Measurements from ENCODE around the gene CAPG. TPM values are rescaled to one million over a fixed set of nuclear protein-coding genes. Genes with fewer than 3 reads are reported as not detected.

CAPG gene
- total RNA-seq, 2 donors from 2014 or later, result 13.6 to 20.3 TPM

Other genes with a start within 250 kb of the CAPG start
- 10 to 100 TPM; 71.1 to 73.9 TPM for gene TGOLN2, start 82.4 kb downstream of the CAPG start, total RNA-seq
- 10 to 100 TPM; 79.9 to 84.0 TPM for gene RETSAT, start 55.8 kb downstream of the CAPG start, total RNA-seq
- gene ELMOD3, start 55.6 kb downstream of the CAPG start, total RNA-seq, result 10 to 100 TPM; 15.4 to 22.1 TPM
- under 1 TPM; 0.29 to 0.37 TPM for gene SH2D6, start 8.3 kb upstream of the CAPG start, total RNA-seq
- 100 to 1,000 TPM; 107 to 389 TPM for gene MAT2A, start 128.8 kb upstream of the CAPG start, total RNA-seq
- 10 to 100 TPM; 34.0 to 37.3 TPM for gene GGCX, start 151.1 kb upstream of the CAPG start, total RNA-seq
- 10 to 100 TPM; 30.3 to 54.8 TPM for gene VAMP8, start 167.2 kb upstream of the CAPG start, total RNA-seq
- 10 to 100 TPM; 84.7 to 91.4 TPM for gene VAMP5, start 174.1 kb upstream of the CAPG start, total RNA-seq
- gene RNF181, start 185.4 kb upstream of the CAPG start, total RNA-seq, result 10 to 100 TPM; 86.5 to 97.1 TPM
- gene TMEM150A, start 192.3 kb upstream of the CAPG start, total RNA-seq, result 10 to 100 TPM; 12.7 to 14.9 TPM
- 10 to 100 TPM; 21.3 to 22.4 TPM for gene C2orf68, start 201.7 kb upstream of the CAPG start, total RNA-seq
- 10 to 100 TPM; 26.6 to 32.3 TPM for gene USP39, start 205.8 kb upstream of the CAPG start, total RNA-seq

Measured in left cardiac atrium (tissue), 2 donors.